Sigmoid colon (tissue), 4 donors: ENCODE data around the gene NUTM2A.
"Not testable (repeated sequence)": the region's sequence is repeated elsewhere in the genome, so short reads cannot be mapped to it uniquely, and the experiment has no call there.

Source experiments
- CTCF ChIP-seq, 4 experiments: fragments of 450-650 bp in 3 of 4; fragments of 200-600 bp in 1 of 4; IDR thresholded peaks; one replicate each; pipeline ENCODE4 v1.5.1; 2016 to 2019; ENCODE audit warnings: antibody characterized with exemption in 4 of 4, mild to moderate bottlenecking in 3 of 4, moderate library complexity in 2 of 4
- EP300 ChIP-seq, 4 donors: sonication (generic); formaldehyde crosslinking; IDR thresholded peaks; one replicate each; pipeline ENCODE4 v1.6.1; 2017; ENCODE audit warnings: antibody characterized with exemption in 4 of 4
- POLR2A ChIP-seq, 2 donors: fragments of 450-650 bp; IDR thresholded peaks; one replicate each; pipeline ENCODE4 v1.6.1; 2016; ENCODE audit warnings: antibody characterized with exemption in 2 of 2, mild to moderate bottlenecking in 2 of 2, moderate library complexity in 2 of 2
- POLR2AphosphoS5 ChIP-seq, 4 donors: sonication (generic); formaldehyde crosslinking; IDR thresholded peaks; one replicate each; pipeline ENCODE4 v1.6.1; 2017; ENCODE audit warnings: antibody characterized with exemption in 4 of 4

- not testable (repeated sequence) for TF ChIP-seq CTCF, POLR2A, EP300, POLR2AphosphoS5 (IDR thresholded peaks at IDR 0.05)
Observed at GRCh38 chr10:87211848-87212247, 13.4 kb upstream of the NUTM2A start.
